Gastrocnemius medialis (tissue), 4 donors: ENCODE measurements around the gene NIBAN1.

Experiments
- POLR2A ChIP-seq, 2 donors: fragments of 450-650 bp; IDR thresholded peaks; one replicate each; pipeline ENCODE4 v1.6.1; 2017; ENCODE audit warnings: antibody characterized with exemption in 2 of 2, mild to moderate bottlenecking in 2 of 2, moderate library complexity in 2 of 2
- TF ChIP-seq, protein P1 (sequence below), 5 experiments: fragments of 450-650 bp in 3 of 5; fragments of 200-600 bp in 2 of 5; sonication (generic) in 2 of 5; IDR thresholded peaks in 4 of 5; conservative IDR thresholded peaks in 1 of 5; 1 replicate in 4 of 5; 2 replicates in 1 of 5; pipeline ENCODE4 v1.5.1; 2016 to 2019; ENCODE audit warnings: antibody characterized with exemption in 5 of 5, mild to moderate bottlenecking in 3 of 5, moderate library complexity in 3 of 5

GRCh38 chr1:184930232-184930631 lies 44.1 kb downstream of the NIBAN1 start:
- no peak for TF ChIP-seq POLR2A (IDR thresholded peaks at IDR 0.05)
- TF ChIP-seq, protein P1, sequence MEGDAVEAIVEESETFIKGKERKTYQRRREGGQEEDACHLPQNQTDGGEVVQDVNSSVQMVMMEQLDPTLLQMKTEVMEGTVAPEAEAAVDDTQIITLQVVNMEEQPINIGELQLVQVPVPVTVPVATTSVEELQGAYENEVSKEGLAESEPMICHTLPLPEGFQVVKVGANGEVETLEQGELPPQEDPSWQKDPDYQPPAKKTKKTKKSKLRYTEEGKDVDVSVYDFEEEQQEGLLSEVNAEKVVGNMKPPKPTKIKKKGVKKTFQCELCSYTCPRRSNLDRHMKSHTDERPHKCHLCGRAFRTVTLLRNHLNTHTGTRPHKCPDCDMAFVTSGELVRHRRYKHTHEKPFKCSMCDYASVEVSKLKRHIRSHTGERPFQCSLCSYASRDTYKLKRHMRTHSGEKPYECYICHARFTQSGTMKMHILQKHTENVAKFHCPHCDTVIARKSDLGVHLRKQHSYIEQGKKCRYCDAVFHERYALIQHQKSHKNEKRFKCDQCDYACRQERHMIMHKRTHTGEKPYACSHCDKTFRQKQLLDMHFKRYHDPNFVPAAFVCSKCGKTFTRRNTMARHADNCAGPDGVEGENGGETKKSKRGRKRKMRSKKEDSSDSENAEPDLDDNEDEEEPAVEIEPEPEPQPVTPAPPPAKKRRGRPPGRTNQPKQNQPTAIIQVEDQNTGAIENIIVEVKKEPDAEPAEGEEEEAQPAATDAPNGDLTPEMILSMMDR (IDR thresholded peaks at IDR 0.05 in 4 of 5, conservative IDR thresholded peaks at IDR 0.05 in 1 of 5) = no peak
